Neuronal stem cell (in vitro differentiated cells): ENCODE results near the gene MGRN1.

ENCODE experiments used
- DNase-seq: peaks from one replicate; pipeline ENCODE4 v3.0.0-alpha.2; 2013; ENCODE audit warnings: low spot score
- H2AFZ ChIP-seq: one replicate; pipeline ENCODE4 v1.6.1; 2013; ENCODE audit warnings: mild to moderate bottlenecking, low read length, inconsistent platforms
- H2AK5ac ChIP-seq: 2 replicates; pipeline ENCODE4 v1.6.1; 2013; ENCODE audit warnings: low read depth, mild to moderate bottlenecking, inconsistent platforms, low read length, moderate library complexity, mixed read lengths
- H2BK120ac ChIP-seq: 2 replicates; pipeline ENCODE4 v1.6.1; 2013; ENCODE audit warnings: low read depth, mild to moderate bottlenecking, inconsistent platforms, low read length, moderate library complexity, mixed read lengths
- H2BK12ac ChIP-seq: one replicate; pipeline ENCODE4 v1.6.1; 2013; ENCODE audit warnings: low read length, inconsistent platforms
- H2BK15ac ChIP-seq: 2 replicates; pipeline ENCODE4 v1.6.1; 2013; ENCODE audit warnings: mild to moderate bottlenecking, low read length, inconsistent platforms, mixed read lengths
- H2BK5ac ChIP-seq: one replicate; pipeline ENCODE4 v1.6.1; 2013; ENCODE audit warnings: inconsistent platforms, mild to moderate bottlenecking, low read length, moderate library complexity
- H3K14ac ChIP-seq: one replicate; pipeline ENCODE4 v1.6.1; 2013; ENCODE audit warnings: low read length, inconsistent platforms
- H3K18ac ChIP-seq: 2 replicates; pipeline ENCODE4 v1.6.1; 2013; ENCODE audit warnings: low read length, inconsistent platforms
- H3K23ac ChIP-seq: 2 replicates; pipeline ENCODE4 v1.6.1; 2013; ENCODE audit warnings: low read depth, mild to moderate bottlenecking, mixed read lengths, low read length, inconsistent platforms; ENCODE audit not compliant: poor library complexity
- H3K27ac ChIP-seq: replicated peaks from 3 replicates; pipeline ENCODE4 v1.5.1; 2013; ENCODE audit warnings: low read length, inconsistent platforms
- H3K27me3 ChIP-seq, 3 experiments: 2 replicates each; pipeline ENCODE4 v1.6.1; 2013; ENCODE audit warnings: low read length in 3 of 3, mild to moderate bottlenecking in 2 of 3, inconsistent platforms in 1 of 3, low read depth in 1 of 3, mixed read lengths in 1 of 3, moderate library complexity in 1 of 3; ENCODE audit not compliant: control insufficient read depth in 3 of 3, insufficient read depth in 3 of 3
- H3K36me3 ChIP-seq, 2 donors: replicated peaks in 1 of 2; 2 replicates each; pipeline ENCODE4 v1.6.1; 2013; ENCODE audit warnings: low read length in 2 of 2; ENCODE audit not compliant: control insufficient read depth in 2 of 2, insufficient read depth in 2 of 2
- H3K4ac ChIP-seq: 2 replicates; pipeline ENCODE4 v1.6.1; 2013; ENCODE audit warnings: inconsistent platforms, mild to moderate bottlenecking, low read length, moderate library complexity
- H3K4me1 ChIP-seq, 2 donors: 1 replicate in 1 of 2; 2 replicates in 1 of 2; pipeline ENCODE4 v1.6.1; 2013; ENCODE audit warnings: low read length in 2 of 2, low read depth in 1 of 2; ENCODE audit not compliant: control insufficient read depth in 2 of 2, insufficient read depth in 1 of 2
- H3K4me2 ChIP-seq: one replicate; pipeline ENCODE4 v1.6.1; 2013; ENCODE audit warnings: mild to moderate bottlenecking, low read length, inconsistent platforms; ENCODE audit not compliant: insufficient read depth, poor library complexity, severe bottlenecking
- H3K4me3 ChIP-seq, 2 donors: 2 replicates each; pipeline ENCODE4 v1.5.1; 2013; ENCODE audit warnings: low read length in 2 of 2, mild to moderate bottlenecking in 2 of 2, inconsistent platforms in 1 of 2, moderate library complexity in 1 of 2
- H3K79me1 ChIP-seq: one replicate; pipeline ENCODE4 v1.6.1; 2013; ENCODE audit warnings: low read depth, mild to moderate bottlenecking, inconsistent platforms, low read length, moderate library complexity
- H3K9ac ChIP-seq: one replicate; pipeline ENCODE4 v1.6.1; 2013; ENCODE audit warnings: mild to moderate bottlenecking, low read depth, low read length, inconsistent platforms; ENCODE audit not compliant: poor library complexity
- H3K9me3 ChIP-seq, 2 donors: replicated peaks in 1 of 2; 2 replicates each; pipeline versions ENCODE3 to v1.6.1; 2013; ENCODE audit warnings: low read length in 2 of 2, mild to moderate bottlenecking in 2 of 2, inconsistent platforms in 1 of 2, low read depth in 1 of 2, mixed read lengths in 1 of 2, moderate library complexity in 1 of 2; ENCODE audit not compliant: control insufficient read depth in 2 of 2, insufficient read depth in 1 of 2
- H4K8ac ChIP-seq: one replicate; pipeline ENCODE4 v1.6.1; 2013; ENCODE audit warnings: low read depth, mild to moderate bottlenecking, inconsistent platforms, low read length, moderate library complexity
- H4K91ac ChIP-seq: one replicate; pipeline ENCODE4 v1.6.1; 2013; ENCODE audit warnings: low read length, low read depth, mild to moderate bottlenecking, inconsistent platforms; ENCODE audit not compliant: poor library complexity
- WGBS, 2 donors: extraction: QIAGEN DNeasy Blood & Tissue Kit; methylation state at CpG; one replicate each; pipeline ENCODE4 v1.1.7; 2013; ENCODE audit warnings: missing lambda C conversion rate in 2 of 2, mixed read lengths in 1 of 2; ENCODE audit not compliant: insufficient read length in 2 of 2, insufficient replicate concordance in 1 of 2; ENCODE audit errors: extremely low coverage in 2 of 2; 5-methylcytosine and 5-hydroxymethylcytosine counted together

MGRN1 gene

DNA sequence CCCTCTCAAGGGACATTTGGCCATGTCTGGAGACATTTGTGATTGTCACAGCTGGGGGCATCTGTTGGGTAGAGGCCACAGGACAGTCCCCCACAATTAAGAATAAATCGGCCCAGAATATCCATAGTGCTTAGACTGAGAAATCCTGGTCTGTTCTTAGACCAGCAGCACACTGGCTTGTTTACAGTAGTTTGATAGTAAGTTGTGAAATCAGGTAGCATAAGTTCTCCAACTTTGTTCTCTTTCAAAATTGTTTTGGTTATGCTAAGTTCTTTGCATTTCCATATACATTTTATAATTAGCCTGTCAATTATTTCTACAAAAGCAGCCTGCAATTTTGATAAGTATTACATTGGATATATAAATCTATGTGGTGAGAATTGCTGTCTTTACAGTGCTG, 6.8 kb downstream of the MGRN1 start:
- H2AK5ac ChIP-seq: no peak overlapping the region
- no peak overlapping the region for H3K4ac ChIP-seq
- WGBS, 2 donors: no CpG with 5 or more reads among the region's 1 CpG
- H4K8ac ChIP-seq: no peak overlapping the region
- no peak overlapping the region for H3K23ac ChIP-seq
- no peak for DNase-seq
- peaks cover 0 to 6% of the 10 kb centered on the region in 2 donors for H3K9me3 ChIP-seq
- no peak overlapping the region for H3K27ac ChIP-seq
- H3K27me3 ChIP-seq: no peaks in the 10 kb centered on the region
- no peak overlapping the region for H2BK12ac ChIP-seq
- H2BK15ac ChIP-seq: no peak overlapping the region
- no peak overlapping the region for H2AFZ ChIP-seq
- H3K4me1 ChIP-seq: no peaks in the 10 kb centered on the region
- H3K4me3 ChIP-seq: no peak overlapping the region
- no peak overlapping the region for H2BK5ac ChIP-seq
- no peak overlapping the region for H3K18ac ChIP-seq
- no peak overlapping the region for H3K9ac ChIP-seq
- H2BK120ac ChIP-seq: no peak overlapping the region
- no peak overlapping the region for H4K91ac ChIP-seq
- peaks cover 16% of the 10 kb centered on the region for H3K79me1 ChIP-seq
- no peak overlapping the region for H3K14ac ChIP-seq
- H3K4me2 ChIP-seq: no peak overlapping the region
- H3K36me3 ChIP-seq: peaks cover 5 to 28% of the 10 kb centered on the region in 2 donors

DNA sequence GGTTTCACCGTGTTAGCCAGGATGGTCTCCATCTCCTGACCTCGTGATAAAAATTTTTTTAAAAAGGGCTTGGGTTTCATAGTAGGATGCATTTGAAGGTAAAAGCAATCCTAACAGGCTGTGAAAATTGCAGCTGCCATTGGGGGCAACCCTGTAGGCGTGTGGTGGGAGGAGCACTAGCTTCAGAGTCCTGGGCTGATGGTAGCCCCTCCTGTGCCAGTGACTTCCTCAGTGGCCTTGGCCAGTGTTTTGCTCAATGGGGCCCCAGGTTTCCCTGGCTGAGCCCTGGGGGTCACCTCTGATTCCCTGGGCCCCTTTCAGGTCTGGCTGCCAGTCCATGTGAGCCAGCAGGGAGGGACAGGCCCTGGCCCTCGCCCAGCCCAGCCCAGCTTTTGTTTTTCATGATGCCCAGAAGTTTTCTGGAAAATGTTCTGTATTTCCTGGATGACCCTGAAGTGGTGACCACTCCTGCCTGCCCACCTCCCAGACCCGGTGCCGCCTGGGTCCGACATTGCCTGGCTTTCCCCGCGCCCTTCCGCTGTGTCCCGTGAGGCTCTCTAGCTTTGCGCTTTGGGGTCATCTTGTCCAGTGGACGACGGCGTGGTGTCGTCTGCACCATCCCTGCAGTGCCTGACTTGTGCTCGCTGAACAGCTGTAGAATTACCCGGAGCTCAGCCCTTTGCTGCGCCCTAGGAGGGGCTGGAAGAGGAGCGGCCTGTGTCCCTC, 9.4 kb downstream of the MGRN1 start:
- no CpG with 5 or more reads among the region's 20 CpGs for WGBS, 2 donors
- Histone ChIP-seq H2AFZ (no peak overlapping the region), H3K4me3 (no peak overlapping the region), H2BK5ac (no peak overlapping the region), H2BK15ac (no peak overlapping the region), H4K91ac (no peak overlapping the region), H3K27ac (no peak overlapping the region), H2BK120ac (no peak overlapping the region), H3K9me3 (no peaks in the 10 kb centered on the region), H3K4me2 (no peak overlapping the region), H3K14ac (no peak overlapping the region), H3K79me1 (peaks cover 19% of the 10 kb centered on the region), H3K18ac (no peak overlapping the region), H2AK5ac (no peak overlapping the region), H3K23ac (no peak overlapping the region), H3K36me3 (peaks cover 5 to 31% of the 10 kb centered on the region in 2 donors), H4K8ac (no peak overlapping the region), H2BK12ac (no peak overlapping the region), H3K27me3 (no peaks in the 10 kb centered on the region), H3K4ac (no peak overlapping the region), H3K4me1 (no peaks in the 10 kb centered on the region), H3K9ac (no peak overlapping the region)
- DNase-seq: no peak

DNA sequence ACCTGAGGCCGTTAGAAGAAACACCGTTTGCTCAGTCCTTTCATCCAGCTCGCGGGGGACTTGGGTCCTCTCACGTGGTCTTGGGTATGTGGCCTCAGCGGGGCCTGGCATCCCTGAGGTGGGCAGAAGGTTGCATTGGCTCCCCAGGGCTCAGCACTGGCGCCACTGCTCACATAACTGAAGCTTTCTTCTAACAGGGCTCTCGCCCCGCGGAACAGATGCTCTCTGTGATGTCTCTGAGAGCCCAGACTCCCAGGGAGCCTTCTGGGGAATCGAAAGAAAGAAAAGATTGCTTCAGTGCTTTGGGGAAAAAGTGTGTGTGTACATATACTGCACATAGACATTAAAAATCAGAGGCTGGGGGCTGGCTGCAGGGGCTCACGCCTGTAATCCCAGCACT, 10.1 kb downstream of the MGRN1 start:
- Histone ChIP-seq H3K23ac (no peak overlapping the region), H3K4me2 (no peak overlapping the region), H3K4ac (no peak overlapping the region), H3K4me1 (no peaks in the 10 kb centered on the region), H2BK5ac (no peak overlapping the region), H4K91ac (no peak overlapping the region), H3K27ac (no peak overlapping the region), H3K9me3 (no peaks in the 10 kb centered on the region), H3K14ac (no peak overlapping the region), H3K4me3 (no peak overlapping the region), H3K18ac (no peak overlapping the region), H2BK15ac (no peak overlapping the region), H4K8ac (no peak overlapping the region), H2AK5ac (no peak overlapping the region), H3K79me1 (peaks cover 23% of the 10 kb centered on the region), H2BK12ac (no peak overlapping the region), H2AFZ (no peak overlapping the region), H3K27me3 (no peaks in the 10 kb centered on the region), H2BK120ac (no peak overlapping the region), H3K9ac (no peak overlapping the region), H3K36me3 (peaks cover 5 to 37% of the 10 kb centered on the region in 2 donors)
- DNase-seq: no peak
- WGBS, 2 donors: no CpG with 5 or more reads among the region's 12 CpGs

DNA sequence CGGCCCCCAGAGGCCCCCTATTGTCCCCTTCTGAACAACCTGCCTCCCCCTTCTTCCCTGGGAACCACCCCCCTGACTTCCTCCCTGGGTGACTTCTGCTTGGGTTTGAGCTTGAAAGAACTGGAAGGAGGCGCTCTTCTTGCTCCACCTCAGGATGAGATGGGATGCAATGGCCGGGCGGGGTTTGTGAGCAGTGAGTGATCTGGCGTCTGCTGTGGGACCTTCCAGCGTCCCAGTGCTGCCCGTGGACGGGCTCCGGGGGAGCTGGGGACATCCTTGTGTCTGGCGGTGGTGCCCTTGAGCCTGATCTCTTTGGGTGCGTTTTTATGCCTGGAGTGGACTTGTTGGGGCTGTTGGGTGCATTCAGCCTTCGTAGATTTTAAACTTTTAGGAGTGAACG, 11.6 kb downstream of the MGRN1 start:
- Histone ChIP-seq H3K79me1 (peaks cover 31% of the 10 kb centered on the region), H4K91ac (no peak overlapping the region), H3K9ac (no peak overlapping the region), H2BK12ac (no peak overlapping the region), H3K23ac (no peak overlapping the region), H2AK5ac (no peak overlapping the region), H2BK15ac (no peak overlapping the region), H3K4me1 (no peaks in the 10 kb centered on the region), H3K27me3 (no peaks in the 10 kb centered on the region), H2AFZ (no peak overlapping the region), H3K14ac (no peak overlapping the region), H3K4me3 (no peak overlapping the region), H4K8ac (no peak overlapping the region), H3K4me2 (no peak overlapping the region), H3K4ac (no peak overlapping the region), H3K18ac (no peak overlapping the region), H2BK120ac (peak overlapping the region; percentile 61), H3K9me3 (no peaks in the 10 kb centered on the region), H2BK5ac (no peak overlapping the region), H3K36me3 (peaks cover 5 to 44% of the 10 kb centered on the region in 2 donors), H3K27ac (no peak overlapping the region)
- WGBS, 2 donors: no CpG with 5 or more reads among the region's 13 CpGs
- DNase-seq: no peak
